ENCODE data around the gene KCNN4.
A peak's percentile ranks its signal among the peaks of the same experiment; 100 is the strongest.
"Not testable (repeated sequence)": the region's sequence is repeated elsewhere in the genome, so short reads cannot be mapped to it uniquely, and the experiment has no call there.

KCNN4 gene

GRCh38 chr19:43780706-43781525 lies at the start of gene KCNN4:
Gene KCNN4 (minus strand): TSS chr19:43780973. CDS start chr19:43780861, 112 bp downstream.
- peak; percentile 77 for DNase-seq

- DNase-seq, result peak; percentile 82
Observed at GRCh38 chr19:43826787-43827754, 46.3 kb upstream of the KCNN4 start, which contains the start of gene ZNF283. Gene ZNF283 (plus strand): TSS chr19:43827321. CDS start chr19:43833505, 6,184 bp downstream.

- not testable (repeated sequence) for DNase-seq
Observed at GRCh38 chr19:43824572-43824971, 43.8 kb upstream of the KCNN4 start.

- DNase-seq, result not testable (repeated sequence)
Observed at GRCh38 chr19:43823856-43824255, 43.1 kb upstream of the KCNN4 start.

GRCh38 chr19:43820884-43821215 lies 40.1 kb upstream of the KCNN4 start:
- no peak for DNase-seq

GRCh38 chr19:43820098-43820883 lies 39.5 kb upstream of the KCNN4 start:
- DNase-seq, result peak; percentile 45

GRCh38 chr19:43818500-43818899 lies 37.7 kb upstream of the KCNN4 start:
- no peak for DNase-seq

- not testable (repeated sequence) for DNase-seq
Observed at GRCh38 chr19:43817454-43817853, 36.7 kb upstream of the KCNN4 start.

GRCh38 chr19:43814663-43815352 lies 34.0 kb upstream of the KCNN4 start:
- DNase-seq, result no peak

GRCh38 chr19:43812688-43813087 lies 31.9 kb upstream of the KCNN4 start:
- no peak for DNase-seq

- DNase-seq, result no peak
Observed at GRCh38 chr19:43812259-43812658, 31.5 kb upstream of the KCNN4 start.

GRCh38 chr19:43811837-43812236 lies 31.1 kb upstream of the KCNN4 start:
- DNase-seq, result no peak

- DNase-seq, result no peak
Observed at GRCh38 chr19:43809762-43810696, 29.3 kb upstream of the KCNN4 start.

GRCh38 chr19:43807651-43808050 lies 26.9 kb upstream of the KCNN4 start:
- no peak for DNase-seq

GRCh38 chr19:43806848-43807247 lies 26.1 kb upstream of the KCNN4 start:
- no peak for DNase-seq

GRCh38 chr19:43806401-43806800 lies 25.6 kb upstream of the KCNN4 start:
- not testable (repeated sequence) for DNase-seq

GRCh38 chr19:43804432-43804831 lies 23.7 kb upstream of the KCNN4 start:
- DNase-seq, result no peak

- no peak for DNase-seq
Observed at GRCh38 chr19:43802216-43802951, 21.6 kb upstream of the KCNN4 start, which contains the start of gene LYPD5. Gene LYPD5 (minus strand): TSS chr19:43802447. CDS start chr19:43802380, 67 bp downstream.

GRCh38 chr19:43799502-43800142 lies 18.8 kb upstream of the KCNN4 start:
- DNase-seq, result no peak

All from activated naive CD4-positive, alpha-beta T cell treated with anti-CD3 and anti-CD28 coated beads, Interleukin-2, amount 50 U/mL, for 16 hours (primary cell).